ENCODE measurements around the gene SZRD1.
A peak's percentile ranks its signal among the peaks of the same experiment; 100 is the strongest.
"Not testable (repeated sequence)": the region's sequence is repeated elsewhere in the genome, so short reads cannot be mapped to it uniquely, and the experiment has no call there.

SZRD1 gene

GRCh38 chr1:16366722-16367257, at the start of gene SZRD1:
Gene SZRD1, plus strand, starts transcription at chr1:16367242. Its CDS starts 16 bp downstream, at chr1:16367258.
- DNase-seq (peak; percentile 95), ATAC-seq (replicated peaks) (peak; percentile 81 to 83)
- Mint-ChIP-seq H3K27ac (peak within 1 kb of the TSS; percentile 100), H3K4me1 (peaks cover 16 to 43% of the 10 kb centered on the region in 2 donors), H3K4me3 (peak within 1 kb of the TSS; percentile 97), H3K9me3 (no peaks in the 10 kb centered on the region), H3K27me3 (no peaks in the 10 kb centered on the region), H3K36me3 (peaks cover 15 to 21% of the 10 kb centered on the region in 2 donors)

GRCh38 chr1:16318555-16318954, 48.5 kb upstream of the SZRD1 start:
- no peak for DNase-seq
- peaks cover 13 to 32% of the 10 kb centered on the region in 2 donors for H3K4me1 Mint-ChIP-seq
- peaks cover 7 to 18% of the 10 kb centered on the region in 2 donors for H3K36me3 Mint-ChIP-seq
- no peak overlapping the region for H3K27ac Mint-ChIP-seq
- H3K9me3 Mint-ChIP-seq: no peaks in the 10 kb centered on the region
- H3K4me3 Mint-ChIP-seq: no peak overlapping the region
- ATAC-seq (replicated peaks): no peak
- no peaks in the 10 kb centered on the region for H3K27me3 Mint-ChIP-seq

GRCh38 chr1:16321176-16321867, 45.7 kb upstream of the SZRD1 start:
- H3K4me1 Mint-ChIP-seq: peaks cover 16 to 32% of the 10 kb centered on the region in 2 donors
- H3K27me3 Mint-ChIP-seq: no peaks in the 10 kb centered on the region
- H3K4me3 Mint-ChIP-seq: peak overlapping the region in 1 of 2 donors; percentile 8
- H3K36me3 Mint-ChIP-seq: peaks cover 2 to 17% of the 10 kb centered on the region in 2 donors
- peak; percentile 53 to 77 for ATAC-seq (replicated peaks)
- no peak overlapping the region for H3K27ac Mint-ChIP-seq
- DNase-seq: no peak
- no peaks in the 10 kb centered on the region for H3K9me3 Mint-ChIP-seq

GRCh38 chr1:16324456-16324890, 42.6 kb upstream of the SZRD1 start:
- Mint-ChIP-seq H3K4me3 (no peak overlapping the region), H3K4me1 (peaks cover 14 to 33% of the 10 kb centered on the region in 2 donors), H3K36me3 (peaks cover 8 to 20% of the 10 kb centered on the region in 2 donors), H3K27ac (no peak overlapping the region), H3K27me3 (no peaks in the 10 kb centered on the region), H3K9me3 (no peaks in the 10 kb centered on the region)
- ATAC-seq (replicated peaks) (no peak), DNase-seq (no peak)

GRCh38 chr1:16326833-16327404, 40.1 kb upstream of the SZRD1 start:
- peaks cover 8 to 21% of the 10 kb centered on the region in 2 donors for H3K36me3 Mint-ChIP-seq
- H3K27me3 Mint-ChIP-seq: no peaks in the 10 kb centered on the region
- H3K9me3 Mint-ChIP-seq: no peaks in the 10 kb centered on the region
- peaks cover 8 to 20% of the 10 kb centered on the region in 2 donors for H3K4me1 Mint-ChIP-seq
- peak overlapping the region; percentile 74 for H3K27ac Mint-ChIP-seq
- H3K4me3 Mint-ChIP-seq: no peak overlapping the region
- no peak for DNase-seq
- ATAC-seq (replicated peaks): peak; percentile 61 to 69

- no peak overlapping the region for H3K27ac Mint-ChIP-seq
- no peaks in the 10 kb centered on the region for H3K9me3 Mint-ChIP-seq
- no peak overlapping the region for H3K4me3 Mint-ChIP-seq
- peaks cover 17 to 39% of the 10 kb centered on the region in 2 donors for H3K4me1 Mint-ChIP-seq
- peaks cover 12 to 23% of the 10 kb centered on the region in 2 donors for H3K36me3 Mint-ChIP-seq
- no peaks in the 10 kb centered on the region for H3K27me3 Mint-ChIP-seq
- DNase-seq: no peak
- peak in 1 of 2 donors; percentile 56 for ATAC-seq (replicated peaks)
These were observed 32.2 kb upstream of the SZRD1 start for GRCh38 chr1:16334655-16335340.

- peak overlapping the region; percentile 2 for H3K27ac Mint-ChIP-seq
These were observed 28.1 kb upstream of the SZRD1 start for GRCh38 chr1:16338961-16339360.

GRCh38 chr1:16340673-16341072, 26.4 kb upstream of the SZRD1 start:
- Mint-ChIP-seq H3K36me3 (peaks cover 8 to 17% of the 10 kb centered on the region in 2 donors), H3K27me3 (no peaks in the 10 kb centered on the region), H3K27ac (no peak overlapping the region), H3K4me3 (no peak overlapping the region), H3K4me1 (peaks cover 14 to 38% of the 10 kb centered on the region in 2 donors), H3K9me3 (no peaks in the 10 kb centered on the region)
- ATAC-seq (replicated peaks): no peak
- no peak for DNase-seq

More at GRCh38 chr1:16338961-16339360, 28.1 kb upstream of the SZRD1 start:
- Mint-ChIP-seq H3K9me3 (no peaks in the 10 kb centered on the region), H3K4me3 (no peak overlapping the region), H3K36me3 (peaks cover 13 to 23% of the 10 kb centered on the region in 2 donors), H3K4me1 (peaks cover 20 to 49% of the 10 kb centered on the region in 2 donors), H3K27me3 (no peaks in the 10 kb centered on the region)
- ATAC-seq (replicated peaks) (no peak), DNase-seq (no peak)

GRCh38 chr1:16342331-16343062, 24.5 kb upstream of the SZRD1 start:
- peaks cover 10 to 36% of the 10 kb centered on the region in 2 donors for H3K4me1 Mint-ChIP-seq
- DNase-seq (no peak), ATAC-seq (replicated peaks) (no peak)
- H3K27ac Mint-ChIP-seq: no peak overlapping the region
- no peak overlapping the region for H3K4me3 Mint-ChIP-seq
- no peaks in the 10 kb centered on the region for H3K9me3 Mint-ChIP-seq
- peaks cover 7 to 12% of the 10 kb centered on the region in 2 donors for H3K36me3 Mint-ChIP-seq
- H3K27me3 Mint-ChIP-seq: no peaks in the 10 kb centered on the region

GRCh38 chr1:16343276-16343675, 23.8 kb upstream of the SZRD1 start:
- H3K4me3 Mint-ChIP-seq; H3K27ac Mint-ChIP-seq; H3K27me3 Mint-ChIP-seq; H3K9me3 Mint-ChIP-seq; ATAC-seq (replicated peaks); DNase-seq: not testable (repeated sequence)
- Mint-ChIP-seq H3K4me1 (peaks cover 9 to 41% of the 10 kb centered on the region in 2 donors), H3K36me3 (peaks cover 7 to 11% of the 10 kb centered on the region in 2 donors)

- DNase-seq: no peak
- Mint-ChIP-seq H3K27ac (no peak overlapping the region), H3K9me3 (no peaks in the 10 kb centered on the region), H3K27me3 (no peaks in the 10 kb centered on the region), H3K4me1 (peaks cover 13 to 57% of the 10 kb centered on the region in 2 donors), H3K36me3 (peaks cover 0 to 4% of the 10 kb centered on the region in 2 donors), H3K4me3 (no peak overlapping the region)
- ATAC-seq (replicated peaks): no peak
These were observed 18.4 kb upstream of the SZRD1 start for GRCh38 chr1:16348414-16349182.

- ATAC-seq (replicated peaks): no peak
- Mint-ChIP-seq H3K27ac (no peak overlapping the region), H3K36me3 (peaks cover 0 to 4% of the 10 kb centered on the region in 2 donors), H3K4me3 (no peak overlapping the region), H3K4me1 (peaks cover 13 to 57% of the 10 kb centered on the region in 2 donors), H3K27me3 (no peaks in the 10 kb centered on the region), H3K9me3 (no peaks in the 10 kb centered on the region)
- no peak for DNase-seq
These were observed 17.1 kb upstream of the SZRD1 start for GRCh38 chr1:16349847-16350406.

GRCh38 chr1:16351456-16351993, 15.5 kb upstream of the SZRD1 start:
- no peak for ATAC-seq (replicated peaks)

More at GRCh38 chr1:16351456-16351993, 15.5 kb upstream of the SZRD1 start:
- peak overlapping the region; percentile 97 for H3K27ac Mint-ChIP-seq
- DNase-seq: no peak
- no peaks in the 10 kb centered on the region for H3K9me3 Mint-ChIP-seq
- peak overlapping the region; percentile 94 to 97 for H3K4me3 Mint-ChIP-seq
- no peaks in the 10 kb centered on the region for H3K27me3 Mint-ChIP-seq
- peaks cover 13 to 47% of the 10 kb centered on the region in 2 donors for H3K4me1 Mint-ChIP-seq
- H3K36me3 Mint-ChIP-seq: peaks cover 0 to 2% of the 10 kb centered on the region in 2 donors

All from stimulated activated naive B cell treated with anti-CD40 and anti-IgM and Interleukin-4, amounts not matched to agents 10 μg/mL and 1 μg/mL and 100 μg/mL, for 72 hours (primary cell).